Measurements from ENCODE around the gene TENM4. TPM values are rescaled to one million over a fixed set of nuclear protein-coding genes. Genes with fewer than 3 reads are reported as not detected.

TENM4 gene
- total and polyA plus RNA-seq, 2 of the 13 experiments (the other 11 are each of a cell fraction or from before 2014, with no cell fraction given), result not detected

- no peak for TF ChIP-seq ZNF101 (CRISPR knock-in tag; IDR thresholded peaks at IDR 0.05; ENCODE audit: borderline replicate concordance, low read depth)
Measured at GRCh38 chr11:79481795-79482194, 41.0 kb upstream of the TENM4 start (continued).

GRCh38 chr11:79480864-79481263 lies 40.0 kb upstream of the TENM4 start:
- Histone ChIP-seq H3K4me2 (ENCODE audit: low read depth, low read length) (no peak overlapping the region), H3K79me2 (ENCODE audit: insufficient read depth, low read length) (no peaks in the 10 kb centered on the region), H3K9me3 (ENCODE audit: low read length) (no peaks in the 10 kb centered on the region), H3K36me3 (replicated peaks in 1 of 2; ENCODE audit: control insufficient read depth in 1 of 2, insufficient read depth in 2 of 2, low read length in 2 of 2) (no peaks in the 10 kb centered on the region), H3K27ac (ENCODE audit: extremely low read length, insufficient read depth, low read length) (no peak overlapping the region), H4K20me1 (ENCODE audit: insufficient read depth, low read length) (no peaks in the 10 kb centered on the region), H3K4me1 (ENCODE audit: insufficient read depth, low read length) (no peaks in the 10 kb centered on the region), H3K9ac (ENCODE audit: insufficient read depth, low read depth, low read length) (no peak overlapping the region), H3K4me3 (replicated peaks in 1 of 3; ENCODE audit: insufficient read depth in 1 of 3, low read depth in 2 of 3, low read length in 3 of 3) (no peak overlapping the region), H3K27me3 (ENCODE audit: control insufficient read depth in 1 of 2, insufficient read depth in 2 of 2, low read length in 2 of 2) (no peaks in the 10 kb centered on the region), H2AFZ (ENCODE audit: low read length) (no peak overlapping the region)
- WGBS (ENCODE audit: low lambda C conversion rate), result 8% methylated on average over 4 of the region's 4 CpGs
- no TSS peak for BruUV-seq (replicated peaks)
- no peak for DNase-seq (ENCODE audit: low spot score)
- no peak for ATAC-seq
- in situ Hi-C loops (cut with HindIII; ENCODE audit: extremely low pct_ligation_motif_present, low pct_unique_long_range_greater_than_20kb), result no loop called here
- ChIA-PET CTCF (ENCODE audit: low intra/inter-chr PET ratio, low total read pairs) (no interaction called here), POLR2A (no interaction called here)
- intact Hi-C loops (cut with micrococcal nuclease; ENCODE audit: unreplicated experiment), result no loop called here
- TF ChIP-seq KLF6 (CRISPR knock-in tag; IDR thresholded peaks at IDR 0.05), result no peak
- no peak for TF ChIP-seq ZNF597 (CRISPR knock-in tag; IDR thresholded peaks at IDR 0.05)
- TF ChIP-seq MXI1 (IDR thresholded peaks at IDR 0.05; ENCODE audit: borderline replicate concordance, low read depth, low read length), result no peak
- TF ChIP-seq SP1 (IDR thresholded peaks at IDR 0.05), result no peak
- no peak for TF ChIP-seq SP1 (CRISPR knock-in tag; IDR thresholded peaks at IDR 0.05)
- FAIRE-seq, result no peak

- Histone ChIP-seq H2AFZ (ENCODE audit: low read length) (no peak overlapping the region), H3K9me3 (ENCODE audit: low read length) (no peaks in the 10 kb centered on the region), H3K4me3 (replicated peaks in 1 of 3; ENCODE audit: insufficient read depth in 1 of 3, low read depth in 2 of 3, low read length in 3 of 3) (no peak overlapping the region), H3K9ac (ENCODE audit: insufficient read depth, low read depth, low read length) (no peak overlapping the region), H3K27ac (ENCODE audit: extremely low read length, insufficient read depth, low read length) (no peak overlapping the region), H3K4me1 (ENCODE audit: insufficient read depth, low read length) (no peaks in the 10 kb centered on the region), H3K27me3 (ENCODE audit: control insufficient read depth in 1 of 2, insufficient read depth in 2 of 2, low read length in 2 of 2) (no peaks in the 10 kb centered on the region), H3K36me3 (replicated peaks in 1 of 2; ENCODE audit: control insufficient read depth in 1 of 2, insufficient read depth in 2 of 2, low read length in 2 of 2) (no peaks in the 10 kb centered on the region), H3K79me2 (ENCODE audit: insufficient read depth, low read length) (no peaks in the 10 kb centered on the region), H4K20me1 (ENCODE audit: insufficient read depth, low read length) (no peaks in the 10 kb centered on the region), H3K4me2 (ENCODE audit: low read depth, low read length) (no peak overlapping the region)
- 29% methylated on average over 6 of the region's 8 CpGs for WGBS (ENCODE audit: low lambda C conversion rate)
- POLR2A ChIA-PET, result no interaction called here
- intact Hi-C loops (cut with micrococcal nuclease; ENCODE audit: unreplicated experiment) (no loop called here), in situ Hi-C loops (cut with HindIII; ENCODE audit: extremely low pct_ligation_motif_present, low pct_unique_long_range_greater_than_20kb) (no loop called here)
- no peak for DNase-seq (ENCODE audit: low spot score)
- TF ChIP-seq RARG (CRISPR knock-in tag; IDR thresholded peaks at IDR 0.05; ENCODE audit: low read depth), result no peak
- no peak for TF ChIP-seq ERF (CRISPR knock-in tag; IDR thresholded peaks at IDR 0.05)
- TF ChIP-seq TERF1 (CRISPR knock-in tag; IDR thresholded peaks at IDR 0.05), result no peak
- no peak for TF ChIP-seq CREB1 (IDR thresholded peaks at IDR 0.05)
- TF ChIP-seq CREB1 (CRISPR knock-in tag; IDR thresholded peaks at IDR 0.05), result no peak
- TF ChIP-seq ZFP41 (CRISPR knock-in tag; IDR thresholded peaks at IDR 0.05; ENCODE audit: borderline replicate concordance), result no peak
- no peak for TF ChIP-seq ZNF605 (CRISPR knock-in tag; IDR thresholded peaks at IDR 0.05)
- TF ChIP-seq JUN (CRISPR knock-in tag; IDR thresholded peaks at IDR 0.05), result no peak
- no peak for ATAC-seq
- CTCF ChIA-PET (ENCODE audit: low intra/inter-chr PET ratio, low total read pairs), result no interaction called here
- FAIRE-seq, result no peak
- BruUV-seq (replicated peaks), result no TSS peak
Measured at GRCh38 chr11:79472819-79473529, 32.1 kb upstream of the TENM4 start.

Measured in HepG2 (cell line).